Measurements from ENCODE around the gene MCL1.

Gene MCL1

DNA sequence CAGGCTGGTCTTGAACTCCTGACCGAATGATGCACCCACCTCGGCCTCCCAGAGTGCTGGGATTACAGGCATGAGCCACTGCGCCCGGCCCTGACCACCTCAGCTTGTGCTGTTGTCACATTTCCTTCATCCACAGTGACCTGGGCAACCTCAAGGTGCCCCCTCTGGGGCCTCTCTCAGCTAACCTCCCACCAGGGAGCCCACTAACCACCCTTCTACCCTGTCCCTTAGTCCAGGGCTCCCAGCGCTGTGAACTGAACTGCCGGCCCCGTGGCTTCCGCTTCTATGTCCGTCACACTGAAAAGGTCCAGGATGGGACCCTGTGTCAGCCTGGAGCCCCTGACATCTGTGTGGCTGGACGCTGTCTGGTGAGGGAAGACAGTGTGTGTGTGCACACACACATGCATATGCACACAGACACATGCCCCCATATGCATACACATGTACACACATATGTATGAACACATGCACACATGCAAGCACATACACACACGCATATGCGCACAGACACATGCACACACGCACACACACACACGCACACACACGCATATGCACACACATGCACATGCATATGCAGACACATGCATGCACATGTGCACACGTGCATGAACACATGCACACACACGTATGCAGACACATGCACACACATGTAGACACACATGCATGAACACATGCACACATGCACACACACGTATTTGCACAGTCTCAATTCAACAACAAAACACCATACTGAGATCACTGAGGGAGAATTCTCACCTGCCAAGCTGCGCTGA lies 24.0 kb downstream of the MCL1 start:
- DNase-seq, result no peak

DNA sequence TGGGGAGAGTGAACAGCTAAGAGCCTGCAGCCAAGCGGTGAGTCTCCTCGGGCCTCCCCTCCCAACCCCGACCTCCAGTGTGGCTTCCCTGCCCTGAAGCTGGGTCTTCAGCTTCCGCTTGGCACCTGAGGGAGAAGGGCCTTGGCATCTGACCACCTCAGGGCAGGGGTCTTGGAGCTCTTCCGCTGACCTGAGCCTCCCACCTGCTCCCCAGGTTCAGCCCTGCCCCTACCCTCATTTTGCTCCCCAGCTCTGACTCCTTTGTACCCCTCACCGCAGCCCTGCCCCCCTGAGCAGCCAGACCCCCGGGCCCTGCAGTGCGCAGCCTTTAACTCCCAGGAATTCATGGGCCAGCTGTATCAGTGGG lies 25.3 kb downstream of the MCL1 start:
- no peak for DNase-seq

DNA sequence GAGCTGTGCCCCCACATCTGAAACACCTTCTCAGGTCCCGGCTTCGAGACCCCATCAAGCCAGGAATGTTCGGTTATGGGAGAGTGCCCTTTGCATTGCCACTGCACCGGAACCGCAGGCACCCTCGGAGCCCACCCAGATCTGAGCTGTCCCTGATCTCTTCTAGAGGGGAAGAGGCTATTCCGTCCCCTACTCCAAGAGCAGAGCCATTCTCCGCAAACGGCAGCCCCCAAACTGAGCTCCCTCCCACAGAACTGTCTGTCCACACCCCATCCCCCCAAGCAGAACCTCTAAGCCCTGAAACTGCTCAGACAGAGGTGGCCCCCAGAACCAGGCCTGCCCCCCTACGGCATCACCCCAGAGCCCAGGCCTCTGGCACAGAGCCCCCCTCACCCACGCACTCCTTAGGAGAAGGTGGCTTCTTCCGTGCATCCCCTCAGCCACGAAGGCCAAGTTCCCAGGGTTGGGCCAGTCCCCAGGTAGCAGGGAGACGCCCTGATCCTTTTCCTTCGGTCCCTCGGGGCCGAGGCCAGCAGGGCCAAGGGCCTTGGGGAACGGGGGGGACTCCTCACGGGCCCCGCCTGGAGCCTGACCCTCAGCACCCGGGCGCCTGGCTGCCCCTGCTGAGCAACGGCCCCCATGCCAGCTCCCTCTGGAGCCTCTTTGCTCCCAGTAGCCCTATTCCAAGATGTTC lies 25.9 kb downstream of the MCL1 start:
- DNase-seq, result no peak

DNA sequence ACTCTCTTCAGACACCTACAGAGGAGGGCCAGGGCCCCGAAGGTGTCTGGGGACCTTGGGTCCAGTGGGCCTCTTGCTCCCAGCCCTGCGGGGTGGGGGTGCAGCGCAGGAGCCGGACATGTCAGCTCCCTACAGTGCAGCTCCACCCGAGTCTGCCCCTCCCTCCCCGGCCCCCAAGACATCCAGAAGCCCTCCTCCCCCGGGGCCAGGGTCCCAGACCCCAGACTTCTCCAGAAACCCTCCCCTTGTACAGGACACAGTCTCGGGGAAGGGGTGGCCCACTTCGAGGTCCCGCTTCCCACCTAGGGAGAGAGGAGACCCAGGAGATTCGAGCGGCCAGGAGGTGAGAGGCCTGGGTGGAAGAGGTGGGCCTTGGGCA lies 26.5 kb downstream of the MCL1 start:
- no peak for DNase-seq

DNA sequence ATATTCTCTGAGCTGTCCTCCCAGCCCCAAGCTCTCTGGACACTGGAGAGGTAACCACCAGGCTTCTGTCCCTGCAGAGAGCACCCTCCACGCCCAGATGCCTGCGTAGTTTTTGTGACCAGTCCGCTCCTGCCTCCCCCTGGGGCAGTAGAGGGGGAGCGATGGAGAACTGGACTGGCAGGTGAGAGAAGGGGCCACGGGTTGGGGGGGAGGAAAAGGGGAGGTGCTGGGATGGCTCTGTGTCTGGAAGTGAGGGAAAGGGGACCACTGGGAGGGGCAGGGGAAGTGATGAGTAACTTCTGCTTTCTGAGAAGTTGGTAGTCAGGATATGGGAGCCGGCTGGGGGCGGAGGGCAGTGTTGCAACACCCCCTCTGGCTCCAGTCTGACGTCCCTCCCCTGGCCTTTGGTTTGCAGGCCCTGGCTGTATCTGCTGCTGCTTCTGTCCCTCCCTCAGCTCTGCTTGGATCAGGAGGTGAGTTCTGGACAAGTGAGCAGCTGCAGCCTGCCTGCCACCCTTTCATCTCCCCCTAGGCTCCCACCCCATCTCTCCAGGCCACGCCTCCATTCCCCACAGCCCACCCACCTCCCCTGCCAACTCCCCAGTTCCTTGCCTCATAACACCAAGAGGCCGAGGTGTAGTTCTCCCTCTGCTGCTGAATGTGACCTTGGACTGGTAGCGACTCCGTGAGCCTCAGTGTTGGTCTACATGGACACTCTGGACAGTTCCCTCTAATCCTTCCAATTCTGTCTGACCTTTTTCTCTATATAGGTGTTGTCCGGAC lies 27.1 kb downstream of the MCL1 start:
- no peak for DNase-seq

DNA sequence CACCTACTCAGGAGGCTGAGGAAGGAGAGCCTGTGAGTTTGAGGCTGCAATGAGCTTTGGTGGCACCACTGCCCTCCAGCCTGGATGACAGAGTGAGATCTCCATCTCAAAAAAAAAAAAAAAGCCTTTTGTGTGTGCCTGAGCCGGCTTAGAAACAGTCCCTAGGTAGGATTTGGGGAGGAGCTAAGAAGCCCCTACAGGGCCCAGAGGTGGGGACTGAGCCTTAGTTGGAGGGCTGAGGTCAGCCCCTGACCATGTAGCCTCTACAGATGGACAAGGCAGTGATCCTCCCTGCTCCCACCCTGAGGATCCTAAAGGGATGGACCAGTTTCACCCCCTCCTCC lies 27.7 kb downstream of the MCL1 start:
- DNase-seq, result no peak

DNA sequence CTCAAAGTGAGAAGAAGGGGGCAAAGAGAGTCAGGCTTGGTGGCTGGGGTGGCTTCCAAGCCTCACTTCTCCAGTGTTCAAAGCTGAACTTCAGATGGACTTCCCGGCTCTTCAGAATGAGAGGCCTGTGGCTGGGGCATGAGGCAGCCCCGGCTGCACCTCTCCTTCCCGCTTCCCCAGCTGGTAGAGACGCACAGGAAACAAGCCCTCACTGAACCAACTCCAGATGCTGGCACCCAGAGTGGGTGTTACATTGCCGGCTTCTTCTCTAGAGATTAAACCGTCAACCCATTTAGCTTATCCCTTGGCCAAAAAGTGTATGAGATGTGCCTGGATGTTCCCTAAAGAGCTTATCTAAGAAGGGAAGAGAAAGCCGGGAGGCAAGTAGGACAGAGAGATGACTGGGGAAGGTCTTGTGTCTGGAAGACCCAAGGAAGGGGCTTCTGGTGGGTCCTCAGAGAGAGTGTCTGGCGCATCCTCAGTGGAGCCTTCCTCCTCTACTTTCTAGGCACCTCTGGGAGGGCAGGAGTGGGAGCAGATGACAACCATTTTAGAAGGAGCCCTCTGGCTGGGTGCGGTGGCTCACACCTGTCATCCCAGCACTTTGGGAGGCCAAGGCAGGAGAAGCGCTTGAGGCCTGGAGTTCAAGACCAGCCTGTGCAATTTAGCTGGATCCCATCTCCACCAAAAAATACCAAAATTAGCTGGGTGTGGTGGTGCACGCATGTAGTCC lies 28.2 kb downstream of the MCL1 start:
- no peak for DNase-seq

DNA sequence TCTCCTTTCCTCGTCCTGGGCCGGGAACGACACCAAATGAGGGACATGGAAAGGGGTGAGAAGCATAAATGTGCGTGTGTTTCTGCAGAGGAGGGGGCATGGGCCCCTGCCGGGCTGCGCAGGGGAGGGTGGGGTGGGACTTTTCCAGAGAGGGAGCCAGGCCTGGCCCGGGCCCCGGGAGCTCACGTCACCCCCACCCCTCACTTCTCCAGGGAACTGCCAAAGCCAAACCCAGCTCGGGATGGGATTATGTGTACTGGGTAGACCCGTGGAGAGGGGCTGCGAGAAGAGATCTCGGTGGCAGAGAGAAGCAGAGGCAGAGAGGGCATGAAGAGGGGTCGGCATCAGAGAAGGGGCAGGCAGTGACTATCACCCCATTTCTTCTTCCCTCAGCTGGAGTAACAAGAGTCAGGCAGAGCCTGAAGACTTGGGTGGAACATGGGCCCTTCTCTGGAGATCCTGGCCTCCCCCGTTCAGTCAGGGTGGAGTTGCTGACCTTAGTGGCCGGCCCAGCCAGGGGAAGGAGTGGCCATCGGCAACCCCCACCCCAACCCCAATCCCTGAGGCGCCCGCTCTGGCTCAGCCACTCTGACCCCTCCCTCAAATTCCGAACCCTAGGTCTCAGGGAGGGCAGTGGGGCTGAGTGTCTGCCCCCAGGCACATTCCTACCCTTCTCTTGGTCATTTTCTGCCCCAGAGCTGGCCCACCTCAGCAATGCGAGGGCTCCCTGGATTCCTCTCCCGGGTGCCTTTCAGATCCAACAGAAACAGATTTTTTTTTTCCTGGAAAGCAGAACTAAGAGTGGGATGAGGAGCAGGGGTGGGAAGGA lies 29.0 kb downstream of the MCL1 start:
- DNase-seq, result no peak

DNA sequence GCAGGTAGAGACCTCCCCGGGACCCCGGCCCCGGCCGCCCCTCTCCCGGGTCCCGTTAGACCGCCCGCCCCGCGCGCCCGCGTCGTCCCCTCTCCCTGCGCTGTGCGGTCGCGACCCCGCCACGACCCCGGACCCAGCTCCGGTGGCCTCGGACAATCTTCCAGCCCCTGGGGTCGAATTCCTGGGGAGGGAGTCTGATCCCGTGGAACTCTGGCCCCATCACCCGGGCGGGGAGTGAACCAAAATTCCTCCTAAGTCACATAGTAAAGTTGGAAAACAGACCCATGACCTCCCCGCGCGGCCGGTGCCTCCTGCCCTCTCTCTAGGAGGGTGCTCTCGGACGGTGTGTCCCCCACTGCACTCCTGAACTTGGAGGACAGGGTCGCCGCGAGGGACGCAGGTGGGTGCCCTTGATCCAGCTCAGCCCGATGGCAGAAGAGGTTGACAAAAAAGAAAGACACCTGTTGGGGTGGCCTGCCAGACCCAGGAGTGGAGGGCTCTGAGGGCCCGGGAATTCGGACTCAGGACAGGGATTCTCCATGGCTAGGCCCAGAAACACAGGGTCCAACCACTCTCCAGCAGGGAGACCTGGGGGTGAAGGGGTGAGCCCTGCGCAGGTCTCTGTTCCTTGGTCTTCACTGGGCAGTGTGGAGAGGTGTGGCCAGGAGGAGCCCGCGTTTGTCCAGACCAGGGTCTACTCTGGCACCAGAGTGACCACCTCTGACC lies 29.8 kb downstream of the MCL1 start:
- DNase-seq, result no peak

DNA sequence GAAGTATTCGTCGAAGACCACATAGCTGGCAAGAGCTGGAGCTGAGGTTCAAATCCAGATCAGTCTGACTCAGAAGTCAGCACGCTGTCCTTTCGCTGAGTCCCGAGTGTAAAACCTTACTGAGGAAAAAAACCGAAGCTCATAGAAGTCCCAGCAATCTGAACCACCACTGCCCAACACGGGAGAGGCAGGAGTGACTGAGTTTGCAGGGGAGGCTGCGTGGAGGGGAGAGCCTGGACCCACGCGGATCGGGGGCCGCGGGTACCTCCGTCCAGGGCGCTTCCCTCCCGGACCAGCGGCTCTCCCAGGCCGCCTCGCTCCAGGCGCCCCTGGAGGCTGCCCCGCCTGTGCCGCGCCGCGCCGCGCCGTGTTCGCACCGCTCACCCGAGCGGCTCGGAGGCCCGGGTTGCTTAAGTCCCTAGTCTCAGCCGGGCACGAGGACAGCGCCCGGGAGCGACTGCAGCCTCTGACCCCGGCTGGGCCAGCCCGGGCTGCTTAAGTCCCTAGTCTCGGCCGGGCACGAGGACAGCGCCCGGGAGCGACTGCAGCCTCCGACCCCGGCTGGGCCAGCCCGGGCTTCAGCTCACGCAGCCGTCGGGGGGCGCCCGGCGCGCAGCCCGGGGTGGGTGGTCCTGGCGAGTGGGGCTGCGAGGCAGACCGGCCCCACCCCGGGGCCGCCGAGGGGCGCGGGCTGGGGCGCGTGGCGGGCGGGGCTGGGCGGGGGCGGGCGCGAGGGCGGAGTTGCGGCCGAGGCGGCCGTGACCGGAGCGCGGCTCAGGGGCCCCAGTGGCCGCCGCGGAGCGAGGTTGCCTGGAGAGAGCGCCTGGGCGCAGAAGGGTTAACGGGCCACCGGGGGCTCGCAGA lies 30.5 kb downstream of the MCL1 start, which contains the start of gene ADAMTSL4:
ADAMTSL4 (plus strand) TSS at position 777 of the 864 bp plus-strand sequence. CDS start 2,881 bp downstream, outside the sequence.
- DNase-seq, result no peak

DNA sequence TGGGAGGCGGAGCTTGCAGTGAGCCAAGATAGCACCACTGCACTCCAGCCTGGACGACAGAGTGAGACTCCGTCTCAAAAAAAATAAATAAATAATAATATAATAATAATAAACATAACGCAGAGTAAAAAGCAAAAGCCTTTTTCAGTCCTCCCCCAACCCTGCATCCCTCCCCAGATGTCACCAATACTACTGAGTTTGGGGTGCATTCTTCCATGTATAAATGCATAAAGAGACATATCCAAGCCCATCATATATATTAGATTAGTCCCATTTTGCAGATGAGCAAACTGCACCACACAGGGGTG lies 31.1 kb downstream of the MCL1 start:
- no peak for DNase-seq

DNA sequence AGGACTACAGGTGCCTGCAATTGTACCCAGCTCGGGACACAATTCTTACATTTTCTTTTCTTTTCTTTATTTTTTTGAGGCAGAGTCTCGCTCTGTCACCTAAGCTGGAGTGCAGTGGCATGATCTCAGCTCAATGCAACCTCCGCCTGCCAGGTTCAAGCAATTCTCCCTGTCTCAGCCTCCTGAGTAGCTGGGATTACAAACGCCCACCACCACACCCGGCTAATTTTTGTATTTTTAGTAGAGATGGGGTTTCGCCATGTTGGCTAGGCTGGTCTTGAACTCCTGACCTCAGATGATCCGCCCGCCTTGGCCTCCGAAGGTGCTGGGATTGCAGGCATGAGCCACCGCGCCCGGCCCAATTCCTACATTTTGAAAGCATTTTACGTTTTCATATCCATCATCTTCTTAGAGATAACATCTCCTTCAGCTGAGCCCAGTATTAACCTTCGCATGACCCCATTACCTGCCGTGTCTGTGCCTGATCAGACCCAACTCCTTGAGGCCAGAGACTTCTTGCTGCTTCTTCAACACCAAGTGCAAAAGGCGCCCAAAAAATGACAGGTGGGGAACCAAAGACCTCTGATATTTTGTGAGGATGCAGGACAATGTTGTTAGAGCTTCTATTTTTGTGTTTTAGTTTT lies 33.0 kb downstream of the MCL1 start:
- no peak for DNase-seq

DNA sequence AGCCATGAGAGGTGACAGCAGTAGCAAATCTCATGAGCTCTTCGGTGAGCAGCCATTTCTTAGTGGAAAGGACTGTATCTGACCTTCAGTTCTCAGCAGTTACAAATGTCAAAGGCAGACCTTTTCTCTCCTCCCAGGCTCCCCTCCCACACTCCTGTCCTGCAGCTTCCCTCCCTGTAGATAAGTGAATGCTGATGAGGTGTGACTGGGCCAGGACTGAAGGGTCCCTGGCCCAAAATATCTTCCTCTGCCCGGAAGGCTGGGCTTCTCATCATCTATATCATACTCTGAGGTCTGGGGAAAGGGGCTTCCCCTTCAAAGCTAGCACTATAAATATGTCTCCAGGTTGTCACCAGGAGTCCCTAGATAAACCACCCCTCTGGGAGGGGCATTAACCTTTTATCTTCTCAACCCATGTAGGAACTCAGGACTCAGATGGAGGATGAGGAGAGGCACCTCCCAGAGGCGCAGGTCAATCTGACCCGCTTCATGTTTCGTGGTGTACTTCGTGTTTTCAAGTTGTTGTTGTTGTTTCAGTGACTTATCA lies 33.9 kb downstream of the MCL1 start:
- no peak for DNase-seq

DNA sequence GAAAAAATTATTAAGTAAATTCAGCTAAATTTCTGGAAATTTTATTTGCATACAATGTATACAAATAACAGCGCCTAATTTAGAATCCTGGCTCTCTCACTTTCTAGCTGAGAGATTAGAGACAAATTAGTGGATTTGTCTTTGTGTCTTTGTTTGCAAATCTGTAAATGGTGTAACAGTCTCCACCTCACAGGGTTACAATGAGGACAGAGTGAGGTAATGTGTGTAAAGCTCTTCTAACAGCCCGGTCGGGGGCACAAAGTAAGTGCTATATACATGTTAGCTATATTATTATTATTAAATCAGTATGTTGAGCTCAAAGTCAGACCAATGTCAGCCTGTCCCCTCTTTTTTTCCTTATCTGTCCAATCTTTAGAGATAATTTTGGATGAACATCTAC lies 35.2 kb downstream of the MCL1 start:
- DNase-seq, result no peak

DNA sequence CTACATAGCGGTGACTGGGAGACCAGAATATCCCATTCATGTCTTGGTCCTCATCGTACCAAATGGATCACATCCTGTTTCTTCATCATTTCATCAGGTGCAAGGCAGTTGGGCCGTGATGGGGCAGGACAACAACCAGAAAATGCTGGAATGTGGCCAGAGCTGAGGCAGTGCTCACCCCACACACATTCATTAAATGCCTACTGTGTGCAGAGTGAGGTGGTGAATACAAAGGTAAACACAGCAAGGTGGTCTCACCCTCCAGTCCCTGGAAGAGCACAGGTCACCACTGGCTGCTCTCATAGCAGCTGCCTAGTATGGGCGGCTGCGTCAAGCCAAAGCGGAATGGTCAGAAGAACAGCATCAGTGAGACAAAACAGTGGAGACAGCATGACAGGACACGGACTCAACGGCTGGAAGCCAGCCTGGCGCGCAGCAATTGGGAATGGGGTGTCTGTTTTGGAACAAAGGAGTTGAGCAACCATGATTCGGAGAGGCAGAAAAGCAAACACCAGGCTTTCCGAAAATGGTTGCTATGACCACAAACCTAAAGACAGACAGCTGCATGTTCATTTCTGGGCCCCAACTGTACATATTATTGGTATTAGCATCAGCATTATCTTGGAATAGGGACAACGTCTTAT lies 35.8 kb downstream of the MCL1 start:
- peak; percentile 74 for DNase-seq

DNA sequence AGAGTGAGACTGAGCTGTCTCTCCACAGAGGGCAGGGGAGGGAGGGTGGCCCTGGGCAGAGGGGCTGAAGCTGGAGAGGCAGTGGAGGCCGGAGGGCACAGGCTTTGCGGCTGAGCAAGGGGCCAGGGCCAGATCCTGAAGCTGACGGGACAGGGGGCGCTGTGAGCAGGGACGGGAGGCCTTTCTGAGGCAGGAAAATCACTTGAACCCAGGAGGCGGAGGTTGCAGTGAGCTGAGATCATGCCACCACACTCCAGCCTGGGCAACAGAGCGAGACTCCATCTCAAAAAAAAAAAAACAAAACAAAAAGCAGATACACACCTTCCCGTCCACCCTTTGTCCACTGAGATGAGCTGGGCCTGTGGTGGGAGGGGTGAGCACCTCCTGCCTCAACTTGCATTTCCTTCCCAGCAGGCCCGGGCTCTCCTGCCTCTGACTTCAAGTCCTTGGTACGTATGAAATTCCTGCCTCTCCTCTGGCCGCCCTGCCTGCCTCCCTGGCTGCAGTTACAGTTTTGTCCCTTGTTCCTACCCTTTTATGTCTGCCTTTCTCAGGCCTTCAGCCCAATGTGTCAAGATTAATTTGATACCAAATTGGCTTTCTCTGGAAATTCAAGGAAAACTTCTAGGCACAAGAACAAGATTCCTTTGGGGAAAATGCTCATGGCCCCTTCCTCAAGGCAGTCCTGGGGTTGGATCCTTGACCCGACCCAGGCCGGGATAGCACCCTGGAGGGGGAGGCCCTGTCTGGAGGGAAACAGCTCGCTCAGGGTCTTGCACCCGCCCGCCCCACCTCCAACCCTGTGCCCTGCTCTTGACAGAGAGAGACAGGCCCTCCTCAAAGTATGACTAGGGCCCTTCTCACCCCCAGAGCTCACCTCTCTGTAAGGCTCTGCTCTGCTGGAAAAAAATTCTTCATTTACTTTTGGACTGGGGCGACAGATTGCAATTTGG lies 41.4 kb downstream of the MCL1 start:
- DNase-seq, result no peak

DNA sequence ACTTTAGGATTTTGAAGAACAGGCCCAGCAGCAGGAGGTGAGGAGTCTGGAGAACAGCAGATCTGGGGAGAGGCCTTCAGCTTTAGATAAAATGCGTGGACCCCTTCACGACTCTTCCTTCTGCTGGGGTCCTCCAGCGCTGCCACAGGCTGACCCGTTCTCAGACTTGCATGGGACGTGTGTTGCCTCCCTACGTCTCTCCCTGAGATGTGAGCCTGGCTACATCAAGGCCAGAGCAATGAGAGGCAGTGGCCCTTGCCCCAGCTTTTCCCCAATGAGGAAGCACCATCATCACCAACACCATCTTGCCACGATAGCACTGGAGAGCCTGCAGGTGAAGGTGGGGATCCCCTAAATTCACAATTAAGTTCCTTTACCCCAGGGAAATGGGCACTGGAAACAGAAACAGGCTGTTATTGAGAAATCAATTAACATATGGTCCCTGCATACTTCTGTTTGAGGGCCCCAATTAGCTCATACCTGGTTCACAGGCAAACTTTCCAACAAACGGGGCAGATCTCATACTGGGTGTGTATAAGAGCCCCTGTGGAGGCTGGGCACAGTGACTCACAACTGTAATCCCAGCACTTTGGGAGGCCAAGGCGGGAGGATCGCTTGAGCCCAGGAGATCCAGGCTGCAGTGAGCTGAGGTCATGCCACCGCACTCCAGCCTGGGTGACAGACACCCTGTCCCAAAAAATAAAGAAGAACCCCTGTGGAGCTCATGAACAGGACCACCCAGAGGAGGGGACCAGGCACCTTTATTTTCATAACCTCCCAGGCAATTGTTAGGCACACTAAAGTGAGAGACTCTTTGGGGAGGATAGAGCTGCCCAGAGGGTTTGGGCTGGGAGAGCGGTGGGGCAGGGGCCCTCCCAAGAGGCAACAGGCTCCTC lies 42.3 kb downstream of the MCL1 start:
- DNase-seq, result no peak

Measured in NCI-H1417 treated with DMSO at 0.1 percent for 48 hours (cell line).